Measurements from ENCODE around the gene GPBAR1.
"Not testable (repeated sequence)": the region's sequence is repeated elsewhere in the genome, so short reads cannot be mapped to it uniquely, and the experiment has no call there.

Gene GPBAR1

DNA sequence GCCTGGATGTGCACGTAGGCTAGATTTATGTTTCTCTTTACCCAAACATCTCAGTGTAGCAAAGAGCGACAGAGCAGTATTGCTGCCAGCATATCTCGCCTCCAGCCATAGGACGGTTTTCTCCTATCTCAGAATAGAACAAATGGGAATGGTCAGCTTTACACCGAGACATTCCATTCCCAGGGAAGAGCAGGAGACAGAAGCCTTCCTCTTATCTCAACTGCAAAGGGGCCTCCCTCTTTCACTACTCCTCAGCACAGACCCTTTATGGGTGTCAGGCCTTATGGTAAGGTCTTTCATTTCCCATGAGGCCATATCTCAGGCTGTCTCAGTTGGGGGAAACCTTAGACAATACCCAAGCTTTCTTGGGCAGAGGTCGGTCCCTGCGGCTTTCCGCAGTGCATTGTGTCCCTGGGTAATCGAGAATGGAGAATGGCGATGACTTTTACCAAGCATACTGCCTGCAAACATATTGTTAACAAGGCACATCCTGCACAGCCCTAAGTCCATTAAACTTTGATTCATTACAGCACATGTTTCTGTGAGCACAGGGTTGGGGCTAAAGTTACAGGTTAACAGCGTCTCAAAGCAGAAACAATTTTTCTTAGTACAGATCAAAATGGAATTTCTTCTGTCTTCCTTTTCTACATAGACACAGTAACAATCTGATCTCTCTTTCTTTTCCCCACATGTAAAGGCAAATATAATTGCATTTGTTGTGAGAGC is 50.9 kb downstream of the GPBAR1 start:
- not testable (repeated sequence) for DNase-seq

DNA sequence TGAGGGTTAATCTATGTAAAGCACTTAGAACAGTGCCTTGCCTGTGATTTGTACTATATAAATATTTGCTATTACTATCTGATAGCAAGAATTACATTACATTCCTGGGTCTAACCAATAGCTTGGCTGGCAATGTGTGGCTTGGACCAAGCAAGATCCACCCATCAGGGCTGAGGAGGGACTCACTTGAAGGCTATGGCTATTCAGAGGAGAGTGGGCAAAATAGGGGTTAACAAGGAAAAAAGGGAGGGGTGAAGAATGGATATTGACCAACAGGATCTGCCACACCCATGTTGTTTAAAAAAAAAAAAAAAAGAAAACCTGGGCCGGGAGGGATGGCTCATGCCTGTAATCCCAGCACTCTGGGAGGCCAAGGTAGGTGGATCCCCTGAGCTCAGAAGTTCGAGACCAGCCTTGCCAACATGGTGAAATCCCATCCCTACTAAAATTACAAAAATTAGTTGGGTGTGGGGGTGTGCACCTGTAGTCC is 51.5 kb downstream of the GPBAR1 start:
- no peak for DNase-seq

DNA sequence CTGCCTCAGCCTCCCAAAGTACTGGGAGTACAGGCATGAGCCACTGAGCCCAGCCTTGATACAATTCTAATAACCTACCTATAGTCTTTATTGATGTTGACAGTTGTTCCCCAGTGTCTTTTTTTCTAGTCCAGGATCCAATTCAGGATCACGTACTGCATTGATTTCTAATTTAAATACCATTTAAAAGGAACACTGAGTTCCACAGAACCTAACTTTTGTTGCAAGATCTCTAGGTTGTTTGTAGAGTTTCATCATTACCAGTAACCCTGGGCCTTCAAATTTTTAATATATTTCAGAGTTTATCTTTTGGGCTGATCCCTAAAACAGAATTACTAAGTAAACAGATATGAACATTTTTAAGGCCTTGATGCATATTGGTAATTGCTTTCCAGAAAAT is 52.5 kb downstream of the GPBAR1 start:
- no peak for DNase-seq
